K562 (cell line): ENCODE data around the gene SCG3.

Source experiments
- BACH1 ChIP-seq: fragments of 200-800 bp; sonication (Bioruptor generic); IDR thresholded peaks from 2 replicates; pipeline ENCODE4 v1.6.1; 2016; ENCODE audit warnings: missing genetic modification characterization, missing compliant biosample characterization
- CTCF ChIP-seq, 3 experiments: IDR thresholded peaks in 2 of 3; conservative IDR thresholded peaks in 1 of 3; 2 replicates each; pipeline ENCODE4 v1.5.1; 2011 to 2012; ENCODE audit warnings: low read length in 3 of 3, mild to moderate bottlenecking in 3 of 3, control low read depth in 2 of 3, improper control_type of control experiment in 1 of 3, inconsistent platforms in 1 of 3, low read depth in 1 of 3, mixed read lengths in 1 of 3, moderate library complexity in 1 of 3; ENCODE audit not compliant: insufficient read depth in 2 of 3
- NFYB ChIP-seq: IDR thresholded peaks from 2 replicates; pipeline ENCODE4 v1.6.1; 2011; ENCODE audit warnings: mild to moderate bottlenecking, moderate library complexity; ENCODE audit not compliant: insufficient read length; ENCODE audit errors: extremely low read depth
- TCF7L2 ChIP-seq: fragments of 150-350 bp; IDR thresholded peaks from 2 replicates; pipeline ENCODE4 v1.6.1; 2016; ENCODE audit warnings: low read depth, mild to moderate bottlenecking, low read length, moderate library complexity
- TRIM28 ChIP-seq: fragments of 450-650 bp; IDR thresholded peaks from 2 replicates; pipeline ENCODE4 v1.6.1; 2017

- no peak for TF ChIP-seq NFYB
- no peak for TF ChIP-seq TCF7L2
- TF ChIP-seq CTCF (IDR thresholded peaks at IDR 0.05 in 2 of 3, conservative IDR thresholded peaks at IDR 0.05 in 1 of 3; ENCODE audit: insufficient read depth in 2 of 3, low read depth in 1 of 3, low read length in 3 of 3): no peak
- no peak for TF ChIP-seq TRIM28
- TF ChIP-seq BACH1: no peak
Measured at GRCh38 chr15:51706291-51706690, 25.0 kb downstream of the SCG3 start.
